Activated CD8-positive, alpha-beta T cell treated with anti-CD3 and anti-CD28 coated beads, Interleukin-2, amount 10 ng/mL, durations not matched to agents 7 days and 5 days (primary cell): ENCODE measurements around the gene SLC19A3. TPM values are rescaled to one million over a fixed set of nuclear protein-coding genes. Genes with fewer than 3 reads are reported as not detected.
"Not testable (repeated sequence)": the region's sequence is repeated elsewhere in the genome, so short reads cannot be mapped to it uniquely, and the experiment has no call there.

Experiments
- ATAC-seq: fragments of 150-1000 bp; cut with Tn5 transposase; one replicate; pipeline ENCODE4 v1.10.0; 2021; ENCODE audit warnings: moderate library complexity
- CTCF ChIA-PET: fragments of 350-600 bp; sonication (Branson Sonifier 250); formaldehyde crosslinking; loops from one replicate; lab custom pipeline; 2021; ENCODE audit warnings: antibody characterized with exemption; lab: Charles Lee
- POLR2A ChIA-PET: fragments of 350-600 bp; sonication (Branson Sonifier 250); formaldehyde crosslinking; loops from one replicate; lab custom pipeline; 2021; ENCODE audit warnings: antibody characterized with exemption; lab: Charles Lee
- DNase-seq: peaks from one replicate; pipeline ENCODE4 v3.0.0-alpha.2; 2020
- H3K27ac Mint-ChIP-seq: one replicate; pipeline ENCODE4 v1.8.0; 2021; ENCODE audit warnings: mild to moderate bottlenecking, mixed read lengths
- H3K27me3 Mint-ChIP-seq: one replicate; pipeline ENCODE4 v1.8.0; 2021; ENCODE audit warnings: low read depth, mixed read lengths
- H3K36me3 Mint-ChIP-seq: one replicate; pipeline ENCODE4 v1.8.0; 2021; ENCODE audit warnings: low read depth, mixed read lengths
- H3K4me1 Mint-ChIP-seq: one replicate; pipeline ENCODE4 v1.8.0; 2021; ENCODE audit warnings: low read depth, mixed read lengths
- H3K4me3 Mint-ChIP-seq: one replicate; pipeline ENCODE4 v1.8.0; 2021; ENCODE audit warnings: mild to moderate bottlenecking, mixed read lengths
- H3K9me3 Mint-ChIP-seq: one replicate; pipeline ENCODE4 v1.8.0; 2022; ENCODE audit warnings: mixed read lengths; ENCODE audit not compliant: insufficient read depth
- total RNA-seq, 2 experiments: library from RNA; stranded (reverse); gene quantifications; one replicate each; pipeline ENCODE4 v1.2.3, GENCODE V29; 2021

SLC19A3 gene
- total RNA-seq, 2 experiments from 2014 or later = not detected

- H3K27ac Mint-ChIP-seq = no peak overlapping the region
- CTCF ChIA-PET = interaction anchor here (1.0 kb wide), 1 partner anchor 39 kb away, joined by 3 read pairs; no protein-coding TSS in a partner anchor
- H3K9me3 Mint-ChIP-seq = no peaks in the 10 kb centered on the region
- H3K4me1 Mint-ChIP-seq = no peaks in the 10 kb centered on the region
- H3K36me3 Mint-ChIP-seq = no peaks in the 10 kb centered on the region
- H3K27me3 Mint-ChIP-seq = peaks cover 9% of the 10 kb centered on the region
- H3K4me3 Mint-ChIP-seq = no peak overlapping the region
- DNase-seq = no peak
- ATAC-seq = no peak
- POLR2A ChIA-PET = interaction anchor here (0.6 kb wide), 2 partner anchors 226 to 312 kb away, joined by 3 read pairs; no protein-coding TSS in a partner anchor
Measured at GRCh38 chr2:227696990-227697679, 20.7 kb downstream of the SLC19A3 start.

- ChIA-PET POLR2A (no interaction called here), CTCF (no interaction called here)
- H3K36me3 Mint-ChIP-seq = no peaks in the 10 kb centered on the region
- H3K4me3 Mint-ChIP-seq = no peak overlapping the region
- DNase-seq = no peak
- no peak overlapping the region for H3K27ac Mint-ChIP-seq
- peaks cover 12% of the 10 kb centered on the region for H3K27me3 Mint-ChIP-seq
- no peaks in the 10 kb centered on the region for H3K4me1 Mint-ChIP-seq
- ATAC-seq = no peak
- no peaks in the 10 kb centered on the region for H3K9me3 Mint-ChIP-seq
Measured at GRCh38 chr2:227687189-227687588, 30.6 kb downstream of the SLC19A3 start.

GRCh38 chr2:227684258-227684657 lies 33.6 kb downstream of the SLC19A3 start:
- H3K27me3 Mint-ChIP-seq = peaks cover 3% of the 10 kb centered on the region
- no peaks in the 10 kb centered on the region for H3K4me1 Mint-ChIP-seq
- ChIA-PET CTCF (no interaction called here), POLR2A (no interaction called here)
- no peaks in the 10 kb centered on the region for H3K36me3 Mint-ChIP-seq
- H3K9me3 Mint-ChIP-seq = no peaks in the 10 kb centered on the region
- no peak for ATAC-seq
- DNase-seq = no peak
- H3K27ac Mint-ChIP-seq = no peak overlapping the region
- no peak overlapping the region for H3K4me3 Mint-ChIP-seq

GRCh38 chr2:227677928-227678327 lies 39.9 kb downstream of the SLC19A3 start:
- Mint-ChIP-seq H3K27me3 (no peaks in the 10 kb centered on the region), H3K4me1 (no peaks in the 10 kb centered on the region), H3K4me3 (no peak overlapping the region), H3K9me3 (no peaks in the 10 kb centered on the region), H3K36me3 (no peaks in the 10 kb centered on the region), H3K27ac (no peak overlapping the region)
- ChIA-PET POLR2A (no interaction called here), CTCF (no interaction called here)
- DNase-seq (no peak), ATAC-seq (no peak)

GRCh38 chr2:227674485-227674884 lies 43.3 kb downstream of the SLC19A3 start:
- Mint-ChIP-seq H3K36me3 (no peaks in the 10 kb centered on the region), H3K4me3 (no peak overlapping the region), H3K27ac (no peak overlapping the region), H3K27me3 (peaks cover 6% of the 10 kb centered on the region), H3K9me3 (no peaks in the 10 kb centered on the region), H3K4me1 (no peaks in the 10 kb centered on the region)
- CTCF ChIA-PET = no interaction called here
- POLR2A ChIA-PET = no interaction called here
- ATAC-seq = no peak
- no peak for DNase-seq

GRCh38 chr2:227673620-227674019 lies 44.2 kb downstream of the SLC19A3 start:
- H3K4me1 Mint-ChIP-seq, H3K4me3 Mint-ChIP-seq, DNase-seq, H3K36me3 Mint-ChIP-seq, CTCF ChIA-PET, ATAC-seq, H3K27ac Mint-ChIP-seq, H3K9me3 Mint-ChIP-seq, POLR2A ChIA-PET, H3K27me3 Mint-ChIP-seq: not testable (repeated sequence)

GRCh38 chr2:227671170-227671905 lies 46.5 kb downstream of the SLC19A3 start:
- H3K27ac Mint-ChIP-seq = no peak overlapping the region
- no peak for ATAC-seq
- H3K27me3 Mint-ChIP-seq = peaks cover 6% of the 10 kb centered on the region
- POLR2A ChIA-PET = no interaction called here
- CTCF ChIA-PET = no interaction called here
- DNase-seq = no peak
- H3K4me3 Mint-ChIP-seq = no peak overlapping the region
- H3K4me1 Mint-ChIP-seq = no peaks in the 10 kb centered on the region
- no peaks in the 10 kb centered on the region for H3K9me3 Mint-ChIP-seq
- H3K36me3 Mint-ChIP-seq = no peaks in the 10 kb centered on the region

- POLR2A ChIA-PET, ATAC-seq, H3K4me1 Mint-ChIP-seq, H3K4me3 Mint-ChIP-seq, DNase-seq, CTCF ChIA-PET, H3K36me3 Mint-ChIP-seq, H3K27ac Mint-ChIP-seq, H3K27me3 Mint-ChIP-seq, H3K9me3 Mint-ChIP-seq: not testable (repeated sequence)
Measured at GRCh38 chr2:227666631-227667170, 51.1 kb downstream of the SLC19A3 start, which contains the start of gene SCYGR5. Gene SCYGR5, plus strand, starts transcription at chr2:227666804. Its CDS starts 0 bp downstream, at chr2:227666804.

GRCh38 chr2:227665189-227665940 lies 52.5 kb downstream of the SLC19A3 start:
- ATAC-seq (no peak), DNase-seq (no peak)
- Mint-ChIP-seq H3K27me3 (no peaks in the 10 kb centered on the region), H3K36me3 (no peaks in the 10 kb centered on the region), H3K4me1 (no peaks in the 10 kb centered on the region), H3K27ac (no peak overlapping the region), H3K4me3 (no peak overlapping the region), H3K9me3 (no peaks in the 10 kb centered on the region)
- POLR2A ChIA-PET = no interaction called here
- CTCF ChIA-PET = no interaction called here

- CTCF ChIA-PET = interaction anchor here (2.2 kb wide), 1 partner anchor 104 kb away, joined by 10 read pairs; no protein-coding TSS in a partner anchor
- Mint-ChIP-seq H3K4me3 (no peak overlapping the region), H3K27me3 (no peaks in the 10 kb centered on the region), H3K36me3 (no peaks in the 10 kb centered on the region), H3K9me3 (no peaks in the 10 kb centered on the region), H3K4me1 (no peaks in the 10 kb centered on the region), H3K27ac (no peak overlapping the region)
- ATAC-seq (no peak), DNase-seq (no peak)
- POLR2A ChIA-PET = no interaction called here
Measured at GRCh38 chr2:227661827-227662226, 56.0 kb downstream of the SLC19A3 start.

GRCh38 chr2:227661025-227661649 lies 56.7 kb downstream of the SLC19A3 start:
- DNase-seq (no peak), ATAC-seq (no peak)
- ChIA-PET POLR2A (no interaction called here), CTCF (interaction anchor here (3.4 kb wide), 1 partner anchor 105 kb away, joined by 46 read pairs; no protein-coding TSS in a partner anchor)
- Mint-ChIP-seq H3K27ac (no peak overlapping the region), H3K4me1 (no peaks in the 10 kb centered on the region), H3K36me3 (no peaks in the 10 kb centered on the region), H3K4me3 (no peak overlapping the region), H3K27me3 (no peaks in the 10 kb centered on the region), H3K9me3 (no peaks in the 10 kb centered on the region)
